Activated effector memory CD4-positive, alpha-beta T cell treated with anti-CD3 and anti-CD28 coated beads, Interleukin-2, amount 50 U/mL, for 16 hours (primary cell): ENCODE data around the gene CRISP2.

Experiments
- DNase-seq: peaks from one replicate; pipeline ENCODE4 v3.0.0-alpha.2; 2020

Gene CRISP2

GRCh38 chr6:49653942-49654341, 59.4 kb downstream of the CRISP2 start:
- no peak for DNase-seq

- DNase-seq = no peak
Measured at GRCh38 chr6:49653438-49653837, 59.9 kb downstream of the CRISP2 start.

GRCh38 chr6:49651239-49651638, 62.1 kb downstream of the CRISP2 start:
- DNase-seq = no peak

DNA sequence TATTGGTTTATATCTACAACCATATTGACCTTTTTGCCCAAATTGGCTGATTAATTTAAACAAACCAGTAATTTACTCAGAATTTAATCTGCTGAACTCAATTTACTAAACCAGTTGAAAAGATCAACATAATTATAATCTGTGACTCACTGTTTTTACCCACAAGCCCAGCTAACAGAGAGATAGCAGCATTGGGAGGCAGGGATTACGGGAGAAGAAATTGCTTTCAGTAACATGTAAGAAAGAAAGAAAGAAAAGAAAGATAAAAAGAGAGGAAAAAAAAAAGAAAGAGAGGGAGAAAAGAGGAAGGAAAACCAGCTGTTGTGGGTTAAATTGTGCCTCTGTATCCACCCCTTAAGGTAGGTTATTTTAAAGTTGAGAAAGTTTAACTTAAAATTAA, 63.4 kb downstream of the CRISP2 start:
- no peak for DNase-seq

DNA sequence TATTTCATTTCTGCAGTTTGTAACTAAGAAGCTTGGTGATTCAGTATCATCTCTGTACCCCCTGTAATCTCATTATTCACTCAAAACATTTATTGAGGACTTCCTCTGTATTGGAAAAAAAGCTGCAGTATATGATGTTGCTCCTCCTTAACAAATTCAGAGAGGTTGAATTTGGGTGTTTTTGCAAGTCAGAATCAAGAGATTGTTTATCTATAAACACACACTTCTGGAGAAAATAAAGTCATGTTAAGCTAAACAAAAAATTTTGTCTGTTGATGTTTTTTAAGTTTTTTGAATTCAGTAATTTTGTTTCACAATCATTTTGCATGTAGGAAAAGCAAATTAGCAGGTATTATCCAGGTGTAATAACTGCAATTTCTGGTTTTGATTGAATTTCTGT, 65.3 kb downstream of the CRISP2 start:
- DNase-seq = no peak

DNA sequence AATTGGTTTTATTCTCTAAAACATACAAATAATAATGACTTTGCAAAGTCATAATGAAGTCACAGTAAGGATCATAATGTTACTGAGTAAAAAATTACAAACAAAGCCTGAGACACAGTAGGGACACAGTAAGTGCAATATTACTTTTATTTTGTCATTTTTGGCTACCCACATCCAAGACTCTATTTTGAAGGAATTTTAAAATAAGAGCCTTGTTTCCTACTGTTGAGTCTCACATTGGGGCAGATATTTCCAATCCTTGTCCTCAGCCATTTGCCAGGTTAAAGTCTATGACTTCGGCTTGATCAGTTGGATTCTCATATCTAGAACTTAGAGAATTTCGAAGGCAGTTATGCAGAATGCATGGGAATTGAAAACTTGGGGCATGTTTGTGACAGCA, 65.9 kb downstream of the CRISP2 start:
- DNase-seq = no peak

DNA sequence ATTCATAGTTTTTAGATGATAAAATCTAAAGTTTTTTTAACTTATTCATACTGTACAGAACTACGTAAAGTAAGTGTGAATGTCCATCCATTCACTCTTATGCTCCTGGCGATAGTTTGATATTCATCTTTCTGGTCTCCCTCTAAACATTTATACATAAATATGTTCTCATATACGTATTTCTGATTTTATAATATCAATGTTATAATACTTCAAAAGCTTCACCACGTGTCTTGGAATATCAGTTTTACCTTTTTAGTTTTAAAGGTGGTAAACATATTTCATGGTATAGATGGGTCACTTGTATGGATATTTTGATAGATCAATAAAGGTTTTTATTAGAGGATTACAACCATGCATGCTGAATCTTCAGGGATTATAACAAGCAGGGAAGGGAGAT, 66.4 kb downstream of the CRISP2 start:
- DNase-seq = no peak

DNA sequence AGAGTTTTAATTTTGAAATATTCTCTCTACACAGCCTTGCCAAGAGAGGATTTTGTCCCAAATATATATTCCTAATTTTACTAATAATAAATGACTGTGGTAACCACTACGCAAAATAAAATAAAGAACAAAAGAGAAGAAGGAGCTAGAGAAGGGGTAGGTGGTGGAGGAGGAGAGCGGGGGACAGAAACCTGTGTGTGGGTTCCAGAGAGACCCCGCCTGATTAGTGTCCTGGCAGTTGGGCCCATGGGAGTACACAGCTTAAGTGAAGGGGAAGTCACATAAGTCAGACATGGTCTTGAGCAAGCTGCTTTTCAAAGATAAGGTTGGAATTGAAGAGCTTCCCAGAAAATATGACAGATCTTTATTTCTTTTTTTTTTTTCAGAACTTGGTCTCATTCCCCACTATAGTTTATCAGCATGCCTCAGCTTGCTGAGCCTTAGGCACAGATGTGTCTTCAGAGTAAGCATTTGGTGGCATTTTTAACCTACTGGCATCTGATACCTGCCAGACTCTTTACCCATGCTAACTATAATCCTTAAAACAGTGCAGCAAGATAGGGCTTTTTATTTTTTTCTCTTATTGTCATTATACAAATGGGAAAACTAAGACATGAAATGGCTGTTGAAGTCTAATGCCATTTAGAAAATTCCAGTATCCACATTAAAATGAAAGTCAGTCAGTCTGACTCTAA, 67.1 kb downstream of the CRISP2 start:
- DNase-seq = no peak

GRCh38 chr6:49645139-49645538, 68.2 kb downstream of the CRISP2 start:
- DNase-seq = no peak
